Measurements from ENCODE around the gene MAP1LC3A. TPM values are rescaled to one million over a fixed set of nuclear protein-coding genes. Genes with fewer than 3 reads are reported as not detected.

The MAP1LC3A gene
- total RNA-seq, 1 donor from 2014 or later, result 120 TPM

DNA sequence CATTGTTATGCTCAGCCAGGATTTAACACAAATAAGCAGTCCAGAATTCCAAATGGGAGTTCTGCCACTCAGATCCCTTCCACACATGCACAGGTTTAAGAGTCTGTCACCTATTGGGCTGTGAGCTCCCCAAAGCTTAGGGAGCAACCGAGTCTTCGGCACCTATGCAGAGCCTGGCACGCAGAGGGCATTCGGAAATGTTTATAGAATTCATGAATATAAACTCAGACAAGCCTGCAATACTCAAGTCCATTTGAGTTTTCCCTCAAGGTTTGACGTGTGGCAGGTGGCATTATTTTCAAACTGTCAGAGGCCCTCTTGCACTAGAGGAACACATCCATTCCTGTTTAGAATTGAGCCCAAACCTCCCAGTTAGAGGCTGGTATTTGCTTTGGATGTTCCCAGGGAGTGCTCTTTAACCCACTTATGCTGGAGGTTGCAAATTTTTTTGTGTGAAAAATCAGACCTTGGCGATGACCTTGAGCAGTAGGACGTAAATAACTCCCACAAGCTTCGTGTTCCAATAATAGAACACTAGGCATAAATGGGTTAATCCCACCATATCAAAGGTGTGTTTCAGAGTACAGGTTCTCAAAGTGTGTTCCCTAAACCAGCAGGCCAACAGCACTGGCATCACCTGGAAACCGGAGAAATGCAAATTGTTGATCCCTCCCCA is 28.1 kb downstream of the MAP1LC3A start:
- Mint-ChIP-seq H3K27ac (ENCODE audit: unreplicated experiment) (no peak overlapping the region), H3K4me3 (ENCODE audit: unreplicated experiment) (no peak overlapping the region), H3K27me3 (ENCODE audit: low read depth) (no peaks in the 10 kb centered on the region), H3K36me3 (ENCODE audit: low read depth) (peaks cover 2% of the 10 kb centered on the region), H3K4me1 (ENCODE audit: low read depth) (peaks cover 7% of the 10 kb centered on the region), H3K9me3 (ENCODE audit: low read depth) (no peaks in the 10 kb centered on the region)
- no peak for DNase-seq (ENCODE audit: low spot score)
- no peak for TF ChIP-seq CTCF (IDR thresholded peaks at IDR 0.05)

GRCh38 chr20:34595377-34596184 is 37.1 kb downstream of the MAP1LC3A start:
- Mint-ChIP-seq H3K27ac (ENCODE audit: unreplicated experiment) (no peak overlapping the region), H3K4me1 (ENCODE audit: low read depth) (peaks cover 6% of the 10 kb centered on the region), H3K27me3 (ENCODE audit: low read depth) (no peaks in the 10 kb centered on the region), H3K36me3 (ENCODE audit: low read depth) (peaks cover 4% of the 10 kb centered on the region), H3K9me3 (ENCODE audit: low read depth) (no peaks in the 10 kb centered on the region), H3K4me3 (ENCODE audit: unreplicated experiment) (no peak overlapping the region)
- no peak for TF ChIP-seq CTCF (IDR thresholded peaks at IDR 0.05)
- DNase-seq (ENCODE audit: low spot score), result no peak

- Mint-ChIP-seq H3K4me3 (ENCODE audit: unreplicated experiment) (no peak overlapping the region), H3K27ac (ENCODE audit: unreplicated experiment) (no peak overlapping the region), H3K36me3 (ENCODE audit: low read depth) (peaks cover 4% of the 10 kb centered on the region), H3K27me3 (ENCODE audit: low read depth) (no peaks in the 10 kb centered on the region), H3K9me3 (ENCODE audit: low read depth) (no peaks in the 10 kb centered on the region), H3K4me1 (ENCODE audit: low read depth) (peaks cover 17% of the 10 kb centered on the region)
- no peak for DNase-seq (ENCODE audit: low spot score)
- TF ChIP-seq CTCF (IDR thresholded peaks at IDR 0.05), result no peak
Observed at GRCh38 chr20:34600892-34601653, 42.6 kb downstream of the MAP1LC3A start.

DNA sequence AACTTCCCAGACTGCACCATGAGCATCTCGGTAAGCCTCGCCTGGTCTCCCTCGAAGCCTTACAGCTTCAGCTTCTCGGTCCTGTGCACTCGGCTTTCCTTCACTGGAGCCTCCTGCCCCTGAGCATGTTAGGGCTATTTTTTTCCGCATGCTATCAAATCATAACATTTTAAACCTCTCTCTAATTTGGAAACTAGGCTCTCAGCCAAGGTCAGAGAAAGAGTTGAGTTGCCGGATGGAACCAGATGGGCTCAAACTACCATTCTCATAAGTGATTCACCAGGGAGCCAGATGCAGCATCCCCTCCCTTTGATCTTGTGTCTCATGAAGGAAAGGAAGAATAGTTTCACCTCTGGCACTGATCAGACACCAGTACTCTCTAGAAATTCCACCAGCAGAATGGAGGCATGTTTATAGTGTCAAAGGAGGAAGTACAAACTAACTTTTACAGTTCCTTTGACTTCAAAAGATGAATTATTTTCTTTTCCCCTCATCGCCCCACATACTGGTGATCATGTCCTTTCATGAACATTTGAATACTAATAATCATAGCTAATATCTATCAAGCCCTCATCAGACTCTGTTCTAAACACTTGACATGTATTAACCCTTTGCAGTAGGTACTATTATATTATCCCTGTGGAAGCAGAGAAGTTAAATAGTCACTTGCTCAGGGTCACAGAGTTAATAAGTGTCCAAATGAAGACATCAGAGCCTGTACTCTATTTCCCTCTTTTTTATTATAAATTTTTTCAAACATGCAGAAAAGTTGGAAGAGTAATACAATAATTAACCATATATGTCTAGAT is 46.7 kb downstream of the MAP1LC3A start:
- no peak for DNase-seq (ENCODE audit: low spot score)
- peaks cover 7% of the 10 kb centered on the region for H3K36me3 Mint-ChIP-seq (ENCODE audit: low read depth)
- no peak overlapping the region for H3K27ac Mint-ChIP-seq (ENCODE audit: unreplicated experiment)
- no peaks in the 10 kb centered on the region for H3K9me3 Mint-ChIP-seq (ENCODE audit: low read depth)
- no peaks in the 10 kb centered on the region for H3K27me3 Mint-ChIP-seq (ENCODE audit: low read depth)
- no peak for TF ChIP-seq CTCF (IDR thresholded peaks at IDR 0.05)
- H3K4me3 Mint-ChIP-seq (ENCODE audit: unreplicated experiment), result no peak overlapping the region
- peaks cover 17% of the 10 kb centered on the region for H3K4me1 Mint-ChIP-seq (ENCODE audit: low read depth)
